ENCODE measurements around the gene RTP1.
"Not testable (repeated sequence)": the region's sequence is repeated elsewhere in the genome, so short reads cannot be mapped to it uniquely, and the experiment has no call there.

The RTP1 gene

DNA sequence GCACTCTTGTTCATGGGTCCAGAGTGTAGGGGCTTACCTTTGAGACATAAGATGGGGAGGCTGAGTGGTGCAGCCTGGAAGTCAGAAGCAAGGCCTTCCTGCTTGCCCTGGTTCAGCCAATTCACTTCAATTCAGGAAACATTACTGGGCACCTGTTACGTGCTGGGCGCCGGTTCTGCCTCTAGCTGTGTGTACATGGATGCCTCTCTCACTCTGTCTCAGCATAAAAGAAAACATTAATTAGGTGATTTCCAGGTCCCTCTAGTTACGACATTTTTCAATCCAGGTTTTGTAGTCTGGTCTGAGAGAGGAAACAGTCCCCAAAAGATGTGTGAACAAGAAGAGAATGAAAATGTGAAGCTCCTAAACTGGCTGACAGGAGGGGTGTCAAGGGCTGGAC, 1.2 kb downstream of the RTP1 start:
- DNase-seq (ENCODE audit: low spot score): no peak

DNA sequence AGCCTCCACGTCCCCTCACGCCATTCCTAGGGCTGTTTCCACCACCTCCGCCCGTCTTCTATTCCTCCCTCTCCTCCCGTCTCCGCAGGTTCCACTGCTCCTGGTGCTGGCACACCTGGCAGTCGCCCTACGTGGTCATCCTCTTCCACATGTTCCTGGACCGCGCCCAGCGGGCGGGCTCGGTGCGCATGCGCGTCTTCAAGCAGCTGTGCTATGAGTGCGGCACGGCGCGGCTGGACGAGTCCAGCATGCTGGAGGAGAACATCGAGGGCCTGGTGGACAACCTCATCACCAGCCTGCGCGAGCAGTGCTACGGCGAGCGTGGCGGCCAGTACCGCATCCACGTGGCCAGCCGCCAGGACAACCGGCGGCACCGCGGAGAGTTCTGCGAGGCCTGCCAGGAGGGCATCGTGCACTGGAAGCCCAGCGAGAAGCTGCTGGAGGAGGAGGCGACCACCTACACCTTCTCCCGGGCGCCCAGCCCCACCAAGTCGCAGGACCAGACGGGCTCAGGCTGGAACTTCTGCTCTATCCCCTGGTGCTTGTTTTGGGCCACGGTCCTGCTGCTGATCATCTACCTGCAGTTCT, 2.3 kb downstream of the RTP1 start:
- DNase-seq (ENCODE audit: low spot score): not testable (repeated sequence)

- no peak for DNase-seq (ENCODE audit: low spot score)
Measured at GRCh38 chr3:187205683-187206082, 8.4 kb downstream of the RTP1 start.

DNA sequence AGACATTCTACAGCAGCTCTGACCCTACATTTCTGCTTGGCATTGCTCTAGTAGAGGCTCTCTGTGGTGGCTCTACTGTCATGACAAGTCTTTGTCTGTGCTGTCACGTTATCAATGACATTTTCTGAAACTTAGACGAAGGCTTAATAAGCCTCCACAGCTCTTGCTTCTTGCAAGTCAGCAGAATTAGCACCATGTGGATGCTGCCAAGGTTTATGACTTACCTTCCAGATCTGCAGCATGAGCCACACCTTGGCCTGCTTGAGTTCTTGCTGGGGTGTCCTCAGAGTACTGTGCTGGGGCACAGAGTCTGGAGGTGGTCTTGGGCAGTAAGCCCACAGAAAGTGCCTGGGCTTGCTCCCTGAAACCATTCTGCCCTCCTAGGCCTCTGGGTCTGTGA, 9.8 kb downstream of the RTP1 start:
- no peak for DNase-seq (ENCODE audit: low spot score)

- no peak for DNase-seq (ENCODE audit: low spot score)
Measured at GRCh38 chr3:187207624-187208023, 10.3 kb downstream of the RTP1 start.

DNA sequence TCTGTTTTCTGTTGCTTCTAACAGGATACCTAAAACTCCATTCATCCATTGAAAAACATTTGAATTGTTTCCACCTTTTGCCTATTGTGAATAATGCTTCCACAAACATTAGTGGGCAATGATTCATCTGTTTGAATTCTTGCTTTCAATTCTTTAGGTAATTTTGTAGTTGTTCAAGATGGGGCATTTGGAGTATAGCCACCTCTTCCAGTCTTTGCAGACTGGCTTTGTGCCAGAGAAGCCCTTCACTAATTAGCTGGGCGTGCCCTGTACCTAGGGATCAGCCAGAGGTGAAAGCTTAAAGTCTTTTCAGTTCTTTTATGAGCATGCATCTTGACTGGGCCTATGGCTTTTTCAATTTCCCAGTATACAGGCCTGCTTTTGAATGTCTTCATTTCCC, 10.9 kb downstream of the RTP1 start:
- no peak for DNase-seq (ENCODE audit: low spot score)

DNA sequence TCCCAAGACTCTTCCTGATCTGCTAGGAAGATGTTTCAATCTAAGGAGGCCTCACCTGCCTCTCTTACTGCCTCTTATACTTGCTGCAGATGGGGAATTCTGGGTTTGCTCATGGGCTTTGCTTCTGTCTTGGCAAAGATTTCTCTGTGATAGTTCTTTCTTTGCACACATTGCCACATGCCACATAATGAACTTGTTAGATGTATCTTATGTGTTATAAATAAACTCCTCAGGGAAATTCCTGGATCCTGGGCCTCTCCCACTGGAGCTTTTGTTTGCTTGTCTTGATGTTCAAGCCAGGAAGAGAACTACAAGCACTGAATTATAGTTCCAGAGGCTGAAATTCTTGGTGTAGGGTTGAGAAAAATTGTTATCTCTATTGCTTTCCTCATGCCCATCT, 12.2 kb downstream of the RTP1 start:
- no peak for DNase-seq (ENCODE audit: low spot score)

- no peak for DNase-seq (ENCODE audit: low spot score)
Measured at GRCh38 chr3:187210091-187210490, 12.8 kb downstream of the RTP1 start.

DNA sequence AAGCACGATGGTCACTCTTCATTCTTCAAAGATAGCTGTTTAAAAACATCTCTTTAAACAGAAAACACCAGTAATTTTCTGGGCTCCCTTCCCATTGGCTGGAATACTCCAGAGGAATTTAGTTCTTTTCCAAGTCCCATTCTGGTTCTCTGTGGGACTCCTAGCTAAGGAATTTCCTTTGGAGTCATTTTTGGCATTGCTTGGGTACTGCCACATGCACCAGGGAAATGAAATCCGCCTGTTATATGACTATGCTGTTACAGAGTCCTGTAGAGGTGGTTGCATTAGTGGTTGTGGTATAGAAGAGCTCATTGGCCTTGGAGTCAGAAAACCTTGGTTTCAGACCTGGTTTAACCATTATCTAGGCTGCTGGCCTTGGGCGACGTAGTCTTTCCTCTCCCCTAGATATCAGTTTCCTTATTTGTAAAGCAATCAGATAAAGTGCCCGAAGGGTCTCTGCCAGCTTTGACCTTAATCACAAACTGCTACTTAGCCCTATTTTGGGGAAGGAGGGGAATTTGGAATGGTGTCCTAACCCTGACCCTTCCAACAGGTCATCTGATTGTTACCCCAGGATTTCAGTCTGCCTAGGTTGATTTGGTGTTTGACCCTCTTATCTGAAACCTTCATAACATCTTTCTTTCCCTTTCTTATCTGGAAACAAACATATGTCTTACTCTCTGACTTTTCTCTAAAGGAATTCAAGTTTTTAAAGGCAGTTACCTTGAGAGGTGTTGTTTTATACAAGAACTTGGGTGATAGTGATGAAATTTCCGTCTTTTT, 13.4 kb downstream of the RTP1 start:
- DNase-seq (ENCODE audit: low spot score): no peak

GRCh38 chr3:187211532-187212195, 14.4 kb downstream of the RTP1 start:
- no peak for DNase-seq (ENCODE audit: low spot score)

DNA sequence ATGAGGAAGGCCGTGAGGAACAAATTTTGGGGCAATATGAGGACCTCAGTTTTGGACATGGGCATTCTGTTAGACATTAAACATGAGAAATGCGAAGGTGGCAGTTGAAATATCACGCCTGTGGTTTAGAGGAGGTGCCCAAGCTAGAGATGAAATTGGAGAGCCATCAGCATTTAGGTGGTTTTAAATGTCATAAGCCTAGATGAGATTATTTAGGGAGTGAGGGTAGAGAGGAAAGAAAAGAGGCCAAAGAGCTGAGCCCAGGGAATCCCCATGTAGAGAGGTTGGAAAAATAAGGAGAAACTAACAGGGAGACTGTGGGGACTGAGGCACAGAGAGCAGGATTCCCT, 14.9 kb downstream of the RTP1 start:
- no peak for DNase-seq (ENCODE audit: low spot score)

GRCh38 chr3:187212705-187213104, 15.4 kb downstream of the RTP1 start:
- DNase-seq (ENCODE audit: low spot score): no peak

- DNase-seq (ENCODE audit: low spot score): no peak
Measured at GRCh38 chr3:187213616-187214015, 16.3 kb downstream of the RTP1 start.

GRCh38 chr3:187215460-187215859, 18.2 kb downstream of the RTP1 start:
- no peak for DNase-seq (ENCODE audit: low spot score)

DNA sequence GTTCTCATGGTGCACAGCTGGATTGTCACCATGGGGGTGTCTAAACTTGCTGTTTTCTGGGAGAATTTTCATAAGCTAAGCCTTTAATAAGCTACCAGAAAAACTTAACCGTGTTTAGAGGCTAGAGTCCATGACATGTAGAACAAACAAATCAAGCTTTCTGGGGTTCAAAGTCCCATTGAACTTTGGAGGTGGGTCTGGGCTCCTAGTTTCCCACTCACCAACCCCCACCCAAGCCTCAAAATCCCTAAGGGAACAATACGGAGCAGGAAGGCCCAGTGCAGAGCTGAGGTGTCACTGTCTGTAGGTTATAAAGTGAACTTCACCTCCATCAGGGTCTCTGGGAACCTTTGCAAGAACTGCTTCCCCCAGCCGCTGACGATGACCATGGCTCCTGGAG, 25.5 kb downstream of the RTP1 start:
- DNase-seq (ENCODE audit: low spot score): no peak

DNA sequence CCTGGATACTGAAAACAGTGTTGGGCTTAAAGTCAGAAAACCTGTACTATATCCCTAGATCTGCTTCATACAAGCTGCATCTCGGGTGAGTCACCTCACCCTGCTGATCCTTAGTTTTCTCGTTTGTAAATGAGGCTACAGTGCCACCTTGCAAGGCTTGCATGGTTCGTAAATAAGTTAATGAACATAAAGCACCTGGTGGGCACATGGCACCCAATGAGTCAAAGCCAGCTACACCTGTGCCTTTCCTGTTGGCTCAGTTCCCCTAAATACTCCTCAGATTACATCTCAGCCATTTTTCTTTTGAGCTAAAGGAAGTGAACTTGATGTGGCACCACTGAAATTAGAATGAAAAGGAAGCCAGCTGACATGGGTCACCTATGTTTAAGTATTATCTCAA, 26.5 kb downstream of the RTP1 start:
- DNase-seq (ENCODE audit: low spot score): no peak

DNA sequence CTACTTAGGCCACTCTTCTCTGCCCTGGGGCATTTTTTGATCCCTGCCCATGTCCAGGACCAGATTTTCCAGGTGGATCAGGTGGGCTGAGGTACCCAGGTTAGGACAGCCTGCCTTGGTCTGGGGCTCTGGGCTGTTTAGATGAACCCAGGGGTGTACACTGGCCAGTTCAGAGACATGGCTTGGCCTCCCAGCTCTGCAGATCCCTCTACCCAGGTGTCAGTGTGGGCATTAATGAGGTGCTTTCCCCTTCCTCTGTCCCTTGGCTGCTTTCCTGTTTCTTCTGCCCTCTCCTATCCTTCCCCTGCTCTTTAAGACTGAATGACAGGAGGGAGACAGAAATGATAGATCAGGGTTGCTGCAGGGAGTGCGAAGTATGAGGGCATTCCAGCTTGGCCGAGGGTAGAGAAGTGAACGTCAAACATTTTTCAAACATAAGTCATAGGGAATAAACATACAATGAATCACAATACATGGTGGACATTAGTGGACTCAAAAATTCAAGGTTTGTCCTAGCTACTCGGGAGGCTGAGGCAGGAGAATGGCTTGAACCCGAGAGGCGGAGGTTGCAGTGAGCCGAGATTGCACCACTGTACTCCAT, 30.5 kb downstream of the RTP1 start:
- DNase-seq (ENCODE audit: low spot score): no peak

GRCh38 chr3:187228740-187229139, 31.5 kb downstream of the RTP1 start:
- no peak for DNase-seq (ENCODE audit: low spot score)

DNA sequence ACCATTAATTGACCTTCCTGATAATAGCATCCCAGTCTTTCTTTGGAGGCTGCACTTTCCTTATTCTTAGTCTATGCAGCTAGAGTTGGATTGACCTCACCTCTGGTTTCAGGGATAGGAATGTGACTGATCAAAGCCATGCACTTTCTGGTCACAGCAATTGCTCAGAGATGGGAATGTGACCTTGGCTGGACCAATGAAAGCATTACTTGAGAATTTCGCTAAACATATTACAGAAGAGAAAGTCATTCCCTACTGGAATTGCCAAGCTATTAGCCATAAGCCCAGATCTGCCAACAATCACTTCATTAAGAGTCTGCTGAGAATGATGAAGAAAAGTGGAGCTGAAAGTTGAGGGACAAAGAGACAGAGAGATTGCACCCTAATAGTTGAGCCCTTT, 32.7 kb downstream of the RTP1 start:
- no peak for DNase-seq (ENCODE audit: low spot score)

DNA sequence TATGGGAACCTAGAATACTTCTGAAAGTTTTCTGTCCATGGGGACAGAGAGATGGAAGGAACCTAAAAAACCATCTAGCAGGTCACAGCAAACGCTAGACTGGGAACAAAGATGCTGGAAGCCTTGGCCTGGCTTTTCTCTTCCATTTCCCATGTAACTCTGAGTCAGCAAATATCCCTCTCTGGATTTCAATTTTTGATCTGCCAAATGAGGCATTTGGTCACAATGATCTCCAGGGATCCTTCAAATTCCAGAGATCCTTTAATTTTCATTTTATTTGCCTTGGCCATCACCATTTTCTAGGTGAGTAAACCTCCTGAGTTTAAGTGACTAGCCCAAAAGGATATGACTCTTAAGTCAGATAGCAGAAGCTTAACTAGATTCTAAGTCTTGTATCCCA, 39.7 kb downstream of the RTP1 start:
- no peak for DNase-seq (ENCODE audit: low spot score)

DNA sequence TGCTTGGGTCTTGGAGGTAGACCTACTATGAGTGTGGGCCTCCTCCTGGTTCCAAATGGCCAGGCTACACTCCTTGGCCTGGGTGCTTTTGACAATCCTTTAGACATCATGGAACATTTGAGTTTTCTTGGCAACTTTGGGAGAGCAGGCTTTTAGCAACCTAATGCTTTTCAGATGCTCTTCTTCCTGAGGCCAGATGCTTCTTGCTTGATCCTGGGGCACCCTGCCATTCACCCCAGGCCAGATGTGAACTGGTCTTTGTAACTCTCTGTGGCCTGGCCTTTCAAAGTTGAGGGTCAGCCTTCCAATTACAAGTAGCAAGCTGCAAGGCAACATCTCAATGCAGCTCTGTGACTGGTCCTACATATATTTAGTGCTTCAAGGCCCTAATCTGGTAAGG, 40.5 kb downstream of the RTP1 start:
- no peak for DNase-seq (ENCODE audit: low spot score)

GRCh38 chr3:187238239-187238638, 41.0 kb downstream of the RTP1 start:
- DNase-seq (ENCODE audit: low spot score): no peak

- not testable (repeated sequence) for DNase-seq (ENCODE audit: low spot score)
Measured at GRCh38 chr3:187238835-187239234, 41.5 kb downstream of the RTP1 start.

Data from germinal center (tissue), 1 donor.